GM12878 (cell line): ENCODE measurements around the gene ZNF800. TPM values are rescaled to one million over a fixed set of nuclear protein-coding genes. Genes with fewer than 3 reads are reported as not detected.
A peak's percentile ranks its signal among the peaks of the same experiment; 100 is the strongest.

ENCODE experiments used
- ATAC-seq: fragments of 200-7000 bp; cut with Tn5 transposase; 3 replicates; pipeline ENCODE4 v1.9.1; 2020; ENCODE audit warnings: mild to moderate bottlenecking, moderate library complexity
- BruUV-seq: library from RNA; stranded (reverse); fragments of 400-500 nt; replicated peaks from 2 replicates; lab custom pipeline; 2021; lab: Mats Ljungman, UMichigan
- CTCF ChIA-PET: fragments of 300-600 bp; sonication (Branson Sonifier 250); formaldehyde crosslinking; extraction: SDS; loops from one replicate; lab custom pipeline; 2021; ENCODE audit warnings: inconsistent platforms; lab: Yijun Ruan, JAX
- POLR2A ChIA-PET: fragments of 350-600 bp; formaldehyde crosslinking; extraction: SDS; loops from one replicate; lab custom pipeline; 2021; ENCODE audit warnings: inconsistent platforms; lab: Charles Lee
- RAD21 ChIA-PET: fragments of 300-600 bp; sonication (Branson Sonifier 250); formaldehyde crosslinking; loops from one replicate; lab custom pipeline; 2023; ENCODE audit warnings: antibody characterized with exemption; ENCODE audit not compliant: unreplicated experiment; lab: Charles Lee
- SMC1A ChIA-PET: fragments of 300-600 bp; sonication (Branson Sonifier 250); formaldehyde crosslinking; loops from one replicate; lab custom pipeline; 2023; ENCODE audit not compliant: unreplicated experiment, uncharacterized antibody; lab: Charles Lee
- DNase-seq: peaks from one replicate; pipeline ENCODE4 v3.0.0-alpha.2; 2011; ENCODE audit warnings: low read depth, low spot score
- FAIRE-seq: peaks from 3 replicates; lab custom pipeline; 2011; peaks lifted over from hg19 to GRCh38; lab: Jason Lieb, UNC
- H2AFZ ChIP-seq: 2 replicates; pipeline ENCODE4 v1.6.0; 2011; ENCODE audit warnings: low read depth, low read length, control low read depth; ENCODE audit not compliant: control insufficient read depth
- H3K27ac ChIP-seq: 2 replicates; pipeline ENCODE4 v1.5.1; 2011; ENCODE audit warnings: control low read depth; ENCODE audit not compliant: control insufficient read depth, insufficient read depth
- H3K27me3 ChIP-seq, 2 experiments: replicated peaks in 1 of 2; 2 replicates each; pipeline versions ENCODE4 v1.6.0 to v1.6.1; 2011; ENCODE audit warnings: low read length in 1 of 2; ENCODE audit not compliant: control insufficient read depth in 2 of 2, insufficient read depth in 2 of 2
- H3K36me3 ChIP-seq, 2 experiments: 2 replicates each; pipeline ENCODE4 v1.5.1; 2011; ENCODE audit warnings: low read length in 1 of 2; ENCODE audit not compliant: control insufficient read depth in 2 of 2, insufficient read depth in 2 of 2
- H3K4me1 ChIP-seq: 2 replicates; pipeline ENCODE4 v1.6.1; 2011; ENCODE audit warnings: mild to moderate bottlenecking, low read length, moderate library complexity, mixed read lengths; ENCODE audit not compliant: control insufficient read depth, insufficient read depth
- H3K4me2 ChIP-seq: 2 replicates; pipeline ENCODE4 v1.6.0; 2011; ENCODE audit warnings: control low read depth; ENCODE audit not compliant: control insufficient read depth, insufficient read depth
- H3K4me3 ChIP-seq: fragments of 200-600 bp; sonication (generic); 2 replicates; pipeline ENCODE4 v1.5.1; 2016
- H3K79me2 ChIP-seq: 2 replicates; pipeline ENCODE4 v1.6.0; 2011; ENCODE audit warnings: low read length; ENCODE audit not compliant: control insufficient read depth, insufficient read depth
- H3K9ac ChIP-seq: 2 replicates; pipeline ENCODE4 v1.8.0; 2011; ENCODE audit warnings: low read length, control low read depth, mixed read lengths; ENCODE audit not compliant: control insufficient read depth, insufficient read depth
- H3K9me3 ChIP-seq: replicated peaks from 3 replicates; pipeline ENCODE4 v1.5.1; 2011; ENCODE audit warnings: mild to moderate bottlenecking, low read length; ENCODE audit not compliant: control insufficient read depth, insufficient read depth
- H4K20me1 ChIP-seq: 2 replicates; pipeline ENCODE4 v1.6.0; 2011; ENCODE audit not compliant: control insufficient read depth, insufficient read depth
- ATF2 ChIP-seq: IDR thresholded peaks from 2 replicates; pipeline ENCODE4 v1.6.1; 2012; ENCODE audit warnings: low read length, inconsistent platforms
- ATF3 ChIP-seq: IDR thresholded peaks from 2 replicates; pipeline ENCODE4 v1.6.1; 2011; ENCODE audit warnings: low read depth, mild to moderate bottlenecking, low read length, moderate library complexity, borderline replicate concordance; ENCODE audit errors: extremely low read depth
- BHLHE40 ChIP-seq, 2 experiments: fragments of 450-650 bp in 1 of 2; IDR thresholded peaks; 2 replicates each; pipeline ENCODE4 v1.6.1; 2011 to 2017; ENCODE audit warnings: low read depth in 2 of 2, borderline replicate concordance in 1 of 2, improper control_type of control experiment in 1 of 2, low read length in 1 of 2, mild to moderate bottlenecking in 1 of 2
- CHD4 ChIP-seq: fragments of 200-600 bp; sonication (generic); IDR thresholded peaks from 2 replicates; pipeline ENCODE4 v1.6.1; 2016; ENCODE audit warnings: mild to moderate bottlenecking
- DPF2 ChIP-seq: fragments of 450-650 bp; IDR thresholded peaks from 2 replicates; pipeline ENCODE4 v1.6.1; 2017; ENCODE audit warnings: mild to moderate bottlenecking
- EED ChIP-seq: sonication (generic); IDR thresholded peaks from 2 replicates; pipeline ENCODE4 v1.6.1; 2016; ENCODE audit warnings: antibody characterized with exemption, low read depth
- ETV6 ChIP-seq, 2 experiments: fragments of 450-650 bp in 1 of 2; IDR thresholded peaks in 1 of 2; conservative IDR thresholded peaks in 1 of 2; 2 replicates each; pipeline ENCODE4 v1.6.1; 2014; ENCODE audit warnings: antibody characterized with exemption in 1 of 2, borderline replicate concordance in 1 of 2, low read depth in 1 of 2, mild to moderate bottlenecking in 1 of 2, moderate library complexity in 1 of 2
- JUNB ChIP-seq: IDR thresholded peaks from 2 replicates; pipeline ENCODE4 v1.6.1; 2016; ENCODE audit warnings: antibody characterized with exemption, mild to moderate bottlenecking
- MYC ChIP-seq: IDR thresholded peaks from 2 replicates; pipeline ENCODE4 v1.6.1; 2011; ENCODE audit warnings: mild to moderate bottlenecking, low read length, moderate library complexity, inconsistent platforms; ENCODE audit not compliant: insufficient read depth, insufficient replicate concordance, insufficient read length, severe bottlenecking
- NBN ChIP-seq: fragments of 450-650 bp; IDR thresholded peaks from 2 replicates; pipeline ENCODE4 v1.6.1; 2016
- NR2F1 ChIP-seq: fragments of 450-650 bp; conservative IDR thresholded peaks from 2 replicates; pipeline ENCODE4 v1.6.1; 2017; ENCODE audit warnings: mild to moderate bottlenecking
- POLR2AphosphoS2 ChIP-seq: IDR thresholded peaks from 2 replicates; pipeline ENCODE4 v1.6.1; 2011; ENCODE audit warnings: low read depth, mild to moderate bottlenecking, low read length, improper control_type of control experiment, moderate library complexity
- RELB ChIP-seq: fragments of 450-650 bp; IDR thresholded peaks from 2 replicates; pipeline ENCODE4 v1.6.1; 2017; ENCODE audit warnings: low read depth, mild to moderate bottlenecking, moderate library complexity
- RUNX3 ChIP-seq: IDR thresholded peaks from 2 replicates; pipeline ENCODE4 v1.6.1; 2012; ENCODE audit warnings: low read length, inconsistent platforms
- SMAD1 ChIP-seq: fragments of 450-650 bp; IDR thresholded peaks from 2 replicates; pipeline ENCODE4 v1.6.1; 2018; ENCODE audit warnings: mild to moderate bottlenecking, low read depth; ENCODE audit not compliant: partially characterized antibody
- ZBTB33 ChIP-seq: fragments of 450-650 bp; IDR thresholded peaks from 2 replicates; pipeline ENCODE4 v1.6.1; 2017; ENCODE audit warnings: mild to moderate bottlenecking
- WGBS: methylation state at CpG from one replicate; pipeline ENCODE4 v1.1.6; 2016; ENCODE audit warnings: low lambda C conversion rate; ENCODE audit not compliant: insufficient replicate concordance, insufficient coverage; ENCODE audit errors: missing lambda C conversion rate; 5-methylcytosine and 5-hydroxymethylcytosine counted together
- in situ Hi-C: fragments of 300-500 bp; cut with MboI; formaldehyde crosslinking; loops from 9 replicates; pipeline ENCODE4 v1.14.3; 2018; ENCODE audit warnings: mixed read lengths
- intact Hi-C: fragments of 100-400 bp; cut with micrococcal nuclease; formaldehyde crosslinking; loops from one replicate; pipeline ENCODE4 v1.14.2; 2022; ENCODE audit not compliant: unreplicated experiment
- polyA plus RNA-seq, 11 experiments: library from polyadenylated mRNA; depleted of rRNA in 4 of 11; unstranded in 6 of 11; stranded (reverse) in 5 of 11; fragments of >200 nt; fragmentation: Nextera tagmentation in 4 of 11; fragmentation: Illumina TruSeq in 1 of 11; extraction: Ambion mirVana in 4 of 11; extraction: Trizol in 1 of 11; gene quantifications; 1 replicate in 1 of 11; 2 replicates in 10 of 11; pipeline versions ENCODE4 v1.2.1 to v1.2.3, GENCODE V29; 2011 to 2016; ENCODE audit warnings: inconsistent platforms in 2 of 11, missing spikeins in 2 of 11, low read depth in 1 of 11
- total RNA-seq, 4 experiments: library from RNA; depleted of rRNA in 3 of 4; stranded (reverse); fragments of >200 nt in 3 of 4; fragmentation: Illumina TruSeq in 1 of 4; extraction: Trizol in 1 of 4; gene quantifications; 2 replicates each; pipeline versions ENCODE4 v1.2.1 to v1.2.3, GENCODE V29; 2013 to 2021

ZNF800 gene
- total and polyA plus RNA-seq, 10 of the 15 experiments (the other 5 are each of a cell fraction or from before 2014, with no cell fraction given): 6.8 to 33.9 (median 23.8) TPM

- TF ChIP-seq ATF3 (no peak), DPF2 (peak; percentile 68; the same call in 1 of the 2 replicates), CHD4 (no peak), NBN (0 out of 2 replicates have a peak, but pooled peaks have one; percentile 30), RELB (peak; percentile 43; the same call in 1 of the 2 replicates), BHLHE40 (IDR thresholded peaks at IDR 0.05; ENCODE audit: borderline replicate concordance in 1 of 2, low read depth in 2 of 2, low read length in 1 of 2) (no peak)
Observed at GRCh38 chr7:127404286-127405072, 12.0 kb upstream of the ZNF800 start (continued).

- H3K36me3 ChIP-seq: no peaks in the 10 kb centered on the region
- intact Hi-C loops: no loop called here
- H3K79me2 ChIP-seq: peaks cover 14% of the 10 kb centered on the region
- 42% methylated on average over 1 of the region's 1 CpG for WGBS
- in situ Hi-C loops: no loop called here
- no peaks in the 10 kb centered on the region for H4K20me1 ChIP-seq
- ChIA-PET CTCF (no interaction called here), RAD21 (no interaction called here), POLR2A (no interaction called here), SMC1A (interaction anchor here (1.4 kb wide), 1 partner anchor 9 kb away, joined by 3 read pairs; no protein-coding TSS in a partner anchor)
- H3K9ac ChIP-seq: no peak overlapping the region
- no peaks in the 10 kb centered on the region for H3K27me3 ChIP-seq
- H3K27ac ChIP-seq: no peak overlapping the region
- H3K4me1 ChIP-seq: peaks cover 7% of the 10 kb centered on the region; the same call in 1 of the 2 replicates
- FAIRE-seq (no peak), DNase-seq (no peak), ATAC-seq (peak; percentile 49)
- H3K4me3 ChIP-seq: no peak overlapping the region
- H3K4me2 ChIP-seq: no peak overlapping the region
- no TSS peak for BruUV-seq
- H2AFZ ChIP-seq: no peak overlapping the region
- no peaks in the 10 kb centered on the region for H3K9me3 ChIP-seq
- TF ChIP-seq ETV6 (conservative IDR thresholded peaks at IDR 0.05 in 1 of 2, IDR thresholded peaks at IDR 0.05 in 1 of 2; ENCODE audit: borderline replicate concordance in 1 of 2, low read depth in 1 of 2) (peak in 1 of 2 experiments; percentile 47; a peak in 1 of 4 replicates), JUNB (peak; percentile 53; the same call in 1 of the 2 replicates), ATF2 (peak; percentile 59; the same call in 1 of the 2 replicates), MYC (no peak), ZBTB33 (peak; percentile 62; the same call in 1 of the 2 replicates), POLR2AphosphoS2 (no peak), EED (peak; percentile 39; the same call in 1 of the 2 replicates), SMAD1 (peak; percentile 29), NR2F1 (0 out of 2 replicates have a peak, but pooled peaks have one; percentile 45), RUNX3 (peak; percentile 76)
Observed at GRCh38 chr7:127396184-127396583, 3.7 kb upstream of the ZNF800 start.
